Measurements from ENCODE around the gene YRDC.

GRCh38 chr1:37755290-37755689, 52.7 kb downstream of the YRDC start:
- no peak for TF ChIP-seq EZH2 (IDR thresholded peaks at IDR 0.05; ENCODE audit: low read length, unreplicated experiment)
- TF ChIP-seq, protein P1, sequence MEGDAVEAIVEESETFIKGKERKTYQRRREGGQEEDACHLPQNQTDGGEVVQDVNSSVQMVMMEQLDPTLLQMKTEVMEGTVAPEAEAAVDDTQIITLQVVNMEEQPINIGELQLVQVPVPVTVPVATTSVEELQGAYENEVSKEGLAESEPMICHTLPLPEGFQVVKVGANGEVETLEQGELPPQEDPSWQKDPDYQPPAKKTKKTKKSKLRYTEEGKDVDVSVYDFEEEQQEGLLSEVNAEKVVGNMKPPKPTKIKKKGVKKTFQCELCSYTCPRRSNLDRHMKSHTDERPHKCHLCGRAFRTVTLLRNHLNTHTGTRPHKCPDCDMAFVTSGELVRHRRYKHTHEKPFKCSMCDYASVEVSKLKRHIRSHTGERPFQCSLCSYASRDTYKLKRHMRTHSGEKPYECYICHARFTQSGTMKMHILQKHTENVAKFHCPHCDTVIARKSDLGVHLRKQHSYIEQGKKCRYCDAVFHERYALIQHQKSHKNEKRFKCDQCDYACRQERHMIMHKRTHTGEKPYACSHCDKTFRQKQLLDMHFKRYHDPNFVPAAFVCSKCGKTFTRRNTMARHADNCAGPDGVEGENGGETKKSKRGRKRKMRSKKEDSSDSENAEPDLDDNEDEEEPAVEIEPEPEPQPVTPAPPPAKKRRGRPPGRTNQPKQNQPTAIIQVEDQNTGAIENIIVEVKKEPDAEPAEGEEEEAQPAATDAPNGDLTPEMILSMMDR (conservative IDR thresholded peaks at IDR 0.05; ENCODE audit: low read depth, low read length), result no peak
- TF ChIP-seq EZH2phosphoT487 (IDR thresholded peaks at IDR 0.05; ENCODE audit: borderline replicate concordance, low read length), result no peak

All from PC-3 (cell line).